CD4-positive, CD25-positive, alpha-beta regulatory T cell (primary cell): Measurements from ENCODE around the gene PGM1. TPM values are rescaled to one million over a fixed set of nuclear protein-coding genes. Genes with fewer than 3 reads are reported as not detected.
A peak's percentile ranks its signal among the peaks of the same experiment; 100 is the strongest.

Source experiments
- ATAC-seq, 2 donors: fragments of 150-1000 bp; cut with Tn5 transposase; one replicate each; pipeline ENCODE4 v1.10.0; 2021; ENCODE audit warnings: low read depth in 2 of 2, moderate number of reproducible peaks in 2 of 2, moderate library complexity in 1 of 2
- DNase-seq, 3 donors: peaks; one replicate each; pipeline versions ENCODE4 v3.0.0 to v3.0.0-alpha.2; 2012 to 2022; ENCODE audit warnings: mixed read lengths in 1 of 3
- H3K27ac ChIP-seq: one replicate; pipeline ENCODE4 v1.7.0; 2013; ENCODE audit warnings: mild to moderate bottlenecking, low read length; ENCODE audit not compliant: insufficient read depth, poor library complexity, severe bottlenecking
- H3K27me3 ChIP-seq: one replicate; pipeline ENCODE4 v1.7.0; 2013; ENCODE audit warnings: low read length; ENCODE audit not compliant: control insufficient read depth, insufficient read depth
- H3K36me3 ChIP-seq: one replicate; pipeline ENCODE4 v1.7.0; 2013; ENCODE audit warnings: mild to moderate bottlenecking, low read length, moderate library complexity; ENCODE audit not compliant: control insufficient read depth, insufficient read depth
- H3K4me1 ChIP-seq: 2 replicates; pipeline ENCODE4 v1.7.0; 2013; ENCODE audit warnings: mild to moderate bottlenecking, low read length; ENCODE audit not compliant: insufficient read depth, control insufficient read depth, poor library complexity, severe bottlenecking
- H3K4me3 ChIP-seq: one replicate; pipeline ENCODE4 v1.7.0; 2013; ENCODE audit warnings: low read depth, mild to moderate bottlenecking, low read length, moderate library complexity
- H3K9me3 ChIP-seq, 2 experiments: 1 replicate in 1 of 2; 2 replicates in 1 of 2; pipeline ENCODE4 v1.7.0; 2013; ENCODE audit warnings: low read length in 2 of 2, mild to moderate bottlenecking in 1 of 2, moderate library complexity in 1 of 2; ENCODE audit not compliant: control insufficient read depth in 2 of 2
- H3K27ac Mint-ChIP-seq, 3 donors: one replicate each; pipeline ENCODE4 v1.8.0; 2020 to 2022; ENCODE audit warnings: mild to moderate bottlenecking in 3 of 3, mixed read lengths in 3 of 3, moderate library complexity in 2 of 3
- H3K27me3 Mint-ChIP-seq: one replicate; pipeline ENCODE4 v1.8.0; 2022; ENCODE audit warnings: mild to moderate bottlenecking, mixed read lengths
- H3K36me3 Mint-ChIP-seq: one replicate; pipeline ENCODE4 v1.8.0; 2020; ENCODE audit warnings: mixed read lengths
- H3K4me1 Mint-ChIP-seq, 4 donors: one replicate each; pipeline ENCODE4 v1.8.0; 2020 to 2022; ENCODE audit warnings: mixed read lengths in 4 of 4, mild to moderate bottlenecking in 1 of 4
- H3K4me3 Mint-ChIP-seq, 4 donors: one replicate each; pipeline ENCODE4 v1.8.0; 2020 to 2022; ENCODE audit warnings: mild to moderate bottlenecking in 4 of 4, mixed read lengths in 4 of 4, moderate library complexity in 3 of 4
- H3K9me3 Mint-ChIP-seq, 7 donors: one replicate each; pipeline ENCODE4 v1.8.0; 2020 to 2022; ENCODE audit warnings: mixed read lengths in 7 of 7, mild to moderate bottlenecking in 3 of 7, moderate library complexity in 2 of 7
- polyA plus RNA-seq, 4 donors: library from polyadenylated mRNA; unstranded; fragments of 300-500 nt; fragmentation: Illumina TruSeq; gene quantifications; one replicate each; pipeline ENCODE4 v1.2.3, GENCODE V29; 2021
- total RNA-seq: library from RNA; stranded (reverse); gene quantifications from one replicate; pipeline ENCODE4 v1.2.3, GENCODE V29; 2022

The PGM1 gene
- total RNA-seq: 12.6 TPM
- polyA plus RNA-seq: 10 to 100 TPM; 24.2 to 35.4 (median 26.9) TPM

- H3K36me3 ChIP-seq: no peaks in the 10 kb centered on the region
- DNase-seq (peak; percentile 57 to 86 (median 79)), ATAC-seq (peak; percentile 89)
- no peaks in the 10 kb centered on the region for H3K27me3 ChIP-seq
- H3K27me3 Mint-ChIP-seq: no peaks in the 10 kb centered on the region
- peak within 1 kb of the TSS; percentile 86 for H3K27ac ChIP-seq
- no peaks in the 10 kb centered on the region for H3K9me3 ChIP-seq
- peaks cover 6% of the 10 kb centered on the region for H3K4me1 ChIP-seq
- peak within 1 kb of the TSS; percentile 96 to 98 (median 97) for H3K27ac Mint-ChIP-seq
- H3K36me3 Mint-ChIP-seq: no peaks in the 10 kb centered on the region
- peaks cover 0 to 2% (median 0%) of the 10 kb centered on the region in 7 donors for H3K9me3 Mint-ChIP-seq
- peak within 1 kb of the TSS; percentile 91 to 99 (median 99) for H3K4me3 Mint-ChIP-seq
- peaks cover 0 to 45% (median 35%) of the 10 kb centered on the region in 4 donors for H3K4me1 Mint-ChIP-seq
- peak within 1 kb of the TSS; percentile 79 for H3K4me3 ChIP-seq
Measured at GRCh38 chr1:63593303-63593885, at the start of gene PGM1. PGM1 (plus strand) TSS chr1:63593411; CDS start chr1:63593489, 78 bp downstream.

GRCh38 chr1:63545780-63546179 lies 47.4 kb upstream of the PGM1 start:
- H3K4me1 ChIP-seq: no peaks in the 10 kb centered on the region
- no peak overlapping the region for H3K27ac Mint-ChIP-seq
- H3K27me3 Mint-ChIP-seq: no peaks in the 10 kb centered on the region
- H3K9me3 Mint-ChIP-seq: peaks cover 0 to 1% (median 0%) of the 10 kb centered on the region in 7 donors
- DNase-seq: no peak
- peaks cover 2% of the 10 kb centered on the region for H3K36me3 ChIP-seq
- no peaks in the 10 kb centered on the region for H3K9me3 ChIP-seq
- H3K4me3 ChIP-seq: no peak overlapping the region
- no peak overlapping the region for H3K27ac ChIP-seq
- peaks cover 30% of the 10 kb centered on the region for H3K36me3 Mint-ChIP-seq
- ATAC-seq: no peak
- peaks cover 0 to 5% (median 0%) of the 10 kb centered on the region in 4 donors for H3K4me1 Mint-ChIP-seq
- no peaks in the 10 kb centered on the region for H3K27me3 ChIP-seq
- no peak overlapping the region for H3K4me3 Mint-ChIP-seq

GRCh38 chr1:63547621-63548294 lies 45.5 kb upstream of the PGM1 start:
- Mint-ChIP-seq H3K4me1 (peaks cover 0 to 5% (median 0%) of the 10 kb centered on the region in 4 donors), H3K9me3 (no peaks in the 10 kb centered on the region), H3K4me3 (no peak overlapping the region), H3K27ac (no peak overlapping the region), H3K36me3 (peaks cover 32% of the 10 kb centered on the region), H3K27me3 (no peaks in the 10 kb centered on the region)
- Histone ChIP-seq H3K27me3 (no peaks in the 10 kb centered on the region), H3K9me3 (no peaks in the 10 kb centered on the region), H3K27ac (no peak overlapping the region), H3K4me3 (no peak overlapping the region), H3K36me3 (peaks cover 2% of the 10 kb centered on the region), H3K4me1 (no peaks in the 10 kb centered on the region)
- ATAC-seq (no peak), DNase-seq (no peak)

DNA sequence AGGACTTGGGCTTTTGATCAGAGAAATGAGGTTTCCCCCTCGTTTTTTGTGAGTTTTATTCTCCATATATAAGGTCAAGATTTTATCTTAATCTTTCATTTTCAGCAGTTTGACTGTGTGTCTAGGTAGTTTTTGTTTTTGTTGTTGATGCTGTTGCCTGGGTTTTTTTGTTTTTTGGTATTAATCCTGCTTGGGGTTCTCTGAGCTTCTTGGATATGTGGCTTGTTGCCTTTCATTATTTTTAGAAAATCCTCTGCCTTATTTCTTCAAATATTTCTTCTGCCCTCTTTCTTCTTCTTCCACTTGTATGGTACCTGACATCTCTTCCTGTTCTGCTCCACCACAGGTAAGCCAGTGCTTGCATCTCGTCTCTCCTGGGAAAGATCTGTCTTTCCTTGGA lies 44.9 kb upstream of the PGM1 start:
- H3K4me3 Mint-ChIP-seq: no peak overlapping the region
- ATAC-seq (no peak), DNase-seq (no peak)
- H3K27ac Mint-ChIP-seq: no peak overlapping the region
- Histone ChIP-seq H3K27ac (no peak overlapping the region), H3K27me3 (no peaks in the 10 kb centered on the region), H3K36me3 (peaks cover 2% of the 10 kb centered on the region), H3K4me3 (no peak overlapping the region), H3K4me1 (no peaks in the 10 kb centered on the region), H3K9me3 (no peaks in the 10 kb centered on the region)
- H3K27me3 Mint-ChIP-seq: no peaks in the 10 kb centered on the region
- peaks cover 0 to 5% (median 0%) of the 10 kb centered on the region in 4 donors for H3K4me1 Mint-ChIP-seq
- no peaks in the 10 kb centered on the region for H3K9me3 Mint-ChIP-seq
- H3K36me3 Mint-ChIP-seq: peaks cover 30% of the 10 kb centered on the region

GRCh38 chr1:63548877-63549276 lies 44.3 kb upstream of the PGM1 start:
- H3K27me3 Mint-ChIP-seq: no peaks in the 10 kb centered on the region
- ATAC-seq (no peak), DNase-seq (no peak)
- H3K36me3 Mint-ChIP-seq: peaks cover 30% of the 10 kb centered on the region
- Histone ChIP-seq H3K27me3 (no peaks in the 10 kb centered on the region), H3K4me3 (no peak overlapping the region), H3K27ac (no peak overlapping the region), H3K36me3 (peaks cover 2% of the 10 kb centered on the region), H3K4me1 (no peaks in the 10 kb centered on the region), H3K9me3 (no peaks in the 10 kb centered on the region)
- H3K4me3 Mint-ChIP-seq: no peak overlapping the region
- no peaks in the 10 kb centered on the region for H3K9me3 Mint-ChIP-seq
- no peak overlapping the region for H3K27ac Mint-ChIP-seq
- H3K4me1 Mint-ChIP-seq: peaks cover 0 to 5% (median 0%) of the 10 kb centered on the region in 4 donors

GRCh38 chr1:63555480-63555879 lies 37.7 kb upstream of the PGM1 start:
- DNase-seq (no peak), ATAC-seq (no peak)
- peaks cover 7% of the 10 kb centered on the region for H3K36me3 Mint-ChIP-seq
- peaks cover 0 to 6% (median 2%) of the 10 kb centered on the region in 4 donors for H3K4me1 Mint-ChIP-seq
- no peaks in the 10 kb centered on the region for H3K27me3 Mint-ChIP-seq
- Histone ChIP-seq H3K27ac (no peak overlapping the region), H3K4me3 (no peak overlapping the region), H3K9me3 (no peaks in the 10 kb centered on the region), H3K4me1 (no peaks in the 10 kb centered on the region), H3K27me3 (no peaks in the 10 kb centered on the region), H3K36me3 (no peaks in the 10 kb centered on the region)
- no peaks in the 10 kb centered on the region for H3K9me3 Mint-ChIP-seq
- no peak overlapping the region for H3K27ac Mint-ChIP-seq
- H3K4me3 Mint-ChIP-seq: no peak overlapping the region

GRCh38 chr1:63557365-63557987 lies 35.7 kb upstream of the PGM1 start:
- no peak for ATAC-seq
- Histone ChIP-seq H3K4me1 (no peaks in the 10 kb centered on the region), H3K27ac (no peak overlapping the region), H3K4me3 (no peak overlapping the region), H3K9me3 (no peaks in the 10 kb centered on the region), H3K36me3 (no peaks in the 10 kb centered on the region), H3K27me3 (no peaks in the 10 kb centered on the region)
- H3K27me3 Mint-ChIP-seq: no peaks in the 10 kb centered on the region
- peak in 1 of 3 donors; percentile 46 for DNase-seq
- H3K4me3 Mint-ChIP-seq: no peak overlapping the region
- peaks cover 9% of the 10 kb centered on the region for H3K36me3 Mint-ChIP-seq
- H3K9me3 Mint-ChIP-seq: no peaks in the 10 kb centered on the region
- no peak overlapping the region for H3K27ac Mint-ChIP-seq
- peaks cover 0 to 6% (median 2%) of the 10 kb centered on the region in 4 donors for H3K4me1 Mint-ChIP-seq
